ENCODE results near the gene GLRX3. TPM values are rescaled to one million over a fixed set of nuclear protein-coding genes. Genes with fewer than 3 reads are reported as not detected.

The GLRX3 gene
- total and polyA plus RNA-seq, 10 of the 15 experiments (the other 5 are each of a cell fraction or from before 2014, with no cell fraction given), result 94.7 to 209 (median 131) TPM

- in situ Hi-C loops (cut with MboI), result no loop called here
- WGBS (ENCODE audit: insufficient coverage, insufficient replicate concordance, low lambda C conversion rate, missing lambda C conversion rate), result 6% methylated on average over 1 of the region's 1 CpG
- H3K4me2 ChIP-seq (ENCODE audit: control insufficient read depth, insufficient read depth), result peak overlapping the region; percentile 38
- POLR2A ChIA-PET, result interaction anchor here (2.0 to 2.4 kb wide), 2 partner anchors 30 to 32 kb away, joined by 11 to 17 read pairs; partner anchors contain the start of gene C10orf143
- intact Hi-C loops (cut with micrococcal nuclease; ENCODE audit: unreplicated experiment), result no loop called here
- FAIRE-seq, result peak; percentile 44
- ATAC-seq, result peak; percentile 49
- H3K4me3 ChIP-seq, result peak overlapping the region; percentile 62
- no peaks in the 10 kb centered on the region for H3K9me3 ChIP-seq (replicated peaks; ENCODE audit: control insufficient read depth, insufficient read depth, low read length)
- peak overlapping the region; percentile 36; the same call in 1 of the 2 replicates for H3K9ac ChIP-seq (ENCODE audit: control insufficient read depth, insufficient read depth, low read length)
- H3K4me1 ChIP-seq (ENCODE audit: control insufficient read depth, insufficient read depth, low read length), result peaks cover 42% of the 10 kb centered on the region
- peaks cover 77% of the 10 kb centered on the region for H3K79me2 ChIP-seq (ENCODE audit: control insufficient read depth, insufficient read depth, low read length)
- TF ChIP-seq RELA (IDR thresholded peaks at IDR 0.05; ENCODE audit: borderline replicate concordance, partially characterized antibody), result no peak
- TF ChIP-seq IRF3 (IDR thresholded peaks at IDR 0.05), result no peak
- TF ChIP-seq STAT1 (conservative IDR thresholded peaks at IDR 0.05), result no peak
- peak; percentile 43; the same call in 1 of the 2 replicates for TF ChIP-seq PKNOX1 (IDR thresholded peaks at IDR 0.05)
- TF ChIP-seq SKIL (IDR thresholded peaks at IDR 0.05; ENCODE audit: low read depth, poor library complexity, severe bottlenecking), result peak; percentile 69
- RAD21 ChIA-PET (ENCODE audit: unreplicated experiment), result interaction anchor here (1.1 to 1.4 kb wide), 2 partner anchors 13 to 30 kb away, joined by 3 to 9 read pairs; partner anchors contain the start of gene C10orf143
- H3K27ac ChIP-seq (ENCODE audit: control insufficient read depth, insufficient read depth), result peak overlapping the region; percentile 55
- SMC1A ChIA-PET (ENCODE audit: uncharacterized antibody, unreplicated experiment), result interaction anchor here (0.6 to 3.0 kb wide), 4 partner anchors 14 to 58 kb away, joined by 3 to 10 read pairs (median 4); partner anchors contain the start of gene C10orf143
- DNase-seq (ENCODE audit: low read depth, low spot score), result no peak
- no peaks in the 10 kb centered on the region; a peak in 1 of 4 replicates for H3K36me3 ChIP-seq (ENCODE audit: control insufficient read depth in 2 of 2, insufficient read depth in 2 of 2, low read length in 1 of 2)
- no peak overlapping the region for H2AFZ ChIP-seq (ENCODE audit: control insufficient read depth, low read depth, low read length)
- BruUV-seq (replicated peaks), result no TSS peak
- H3K27me3 ChIP-seq (replicated peaks in 1 of 2; ENCODE audit: control insufficient read depth in 2 of 2, insufficient read depth in 2 of 2, low read length in 1 of 2), result no peaks in the 10 kb centered on the region
- CTCF ChIA-PET, result interaction anchor here (0.7 to 2.1 kb wide), 4 partner anchors 14 to 46 kb away, joined by 3 to 18 read pairs (median 6); partner anchors contain the start of gene C10orf143
- H4K20me1 ChIP-seq (ENCODE audit: control insufficient read depth, insufficient read depth), result 0 out of 2 replicates have a peak, but pooled peaks cover 4% of the 10 kb centered on the region
Measured at GRCh38 chr10:130141460-130141859, 5.3 kb downstream of the GLRX3 start.
